Peyer's patch (tissue), 4 donors: ENCODE measurements around the gene NELFCD. TPM values are rescaled to one million over a fixed set of nuclear protein-coding genes. Genes with fewer than 3 reads are reported as not detected.

Experiments used
- DNase-seq, 3 donors: peaks; one replicate each; pipeline ENCODE4 v3.0.0-alpha.2; 2017 to 2019
- H3K27ac ChIP-seq, 4 donors: fragments of 200-600 bp; sonication (generic); one replicate each; pipeline ENCODE4 v1.5.1; 2016 to 2019
- H3K27me3 ChIP-seq, 2 donors: fragments of 200-600 bp; sonication (generic); one replicate each; pipeline ENCODE4 v1.5.1; 2019
- H3K36me3 ChIP-seq, 3 donors: fragments of 200-600 bp; sonication (generic); one replicate each; pipeline ENCODE4 v1.5.1; 2016 to 2019
- H3K4me1 ChIP-seq, 4 donors: fragments of 200-600 bp; sonication (generic); one replicate each; pipeline ENCODE4 v1.5.1; 2016 to 2019
- H3K4me3 ChIP-seq, 4 donors: fragments of 200-600 bp; sonication (generic); 1 replicate in 3 of 4; 2 replicates in 1 of 4; pipeline ENCODE4 v1.5.1; 2016 to 2019; ENCODE audit warnings: mild to moderate bottlenecking in 1 of 4
- H3K9me3 ChIP-seq, 4 donors: fragments of 200-600 bp; sonication (generic); one replicate each; pipeline ENCODE4 v1.5.1; 2016 to 2019; ENCODE audit warnings: mild to moderate bottlenecking in 1 of 4
- POLR2A ChIP-seq, 2 donors: fragments of 450-650 bp; IDR thresholded peaks; one replicate each; pipeline ENCODE4 v1.5.1; 2017; ENCODE audit warnings: antibody characterized with exemption in 2 of 2, mild to moderate bottlenecking in 2 of 2, moderate library complexity in 2 of 2
- total RNA-seq, 4 donors: library from RNA; depleted of rRNA; stranded (reverse); fragments of >200 nt; gene quantifications; one replicate each; pipeline ENCODE4 v1.1.0, GENCODE V29; 2016
- TF ChIP-seq, protein P1 (sequence below), 6 experiments: fragments of 450-650 bp in 4 of 6; fragments of 200-600 bp in 2 of 6; sonication (generic) in 1 of 6; IDR thresholded peaks; one replicate each; pipeline ENCODE4 v1.5.1; 2017 to 2019; ENCODE audit warnings: antibody characterized with exemption in 6 of 6, mild to moderate bottlenecking in 3 of 6, moderate library complexity in 1 of 6

Gene NELFCD
- total RNA-seq, 4 donors from 2014 or later: 39.6 to 98.2 (median 65.1) TPM

DNA sequence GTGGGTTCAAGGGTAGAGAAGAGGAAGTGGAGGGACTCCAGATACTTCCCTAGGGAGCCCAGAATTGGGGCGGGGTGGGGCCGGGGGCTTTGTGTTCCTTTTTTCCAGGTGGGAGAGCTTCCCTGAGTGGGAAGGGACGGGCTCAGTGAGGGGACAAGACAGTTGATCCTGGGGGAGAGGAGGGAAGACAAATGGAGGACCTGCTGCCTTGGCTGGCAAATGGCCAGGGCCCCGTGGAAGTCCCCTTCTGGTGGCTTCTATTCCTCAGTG lies 23.4 kb downstream of the NELFCD start:
- Histone ChIP-seq H3K27ac (peak overlapping the region; percentile 91 to 99 (median 94)), H3K36me3 (peaks cover 0 to 48% (median 0%) of the 10 kb centered on the region in 3 donors), H3K9me3 (no peaks in the 10 kb centered on the region), H3K4me3 (peak overlapping the region; percentile 66 to 88 (median 81)), H3K27me3 (no peaks in the 10 kb centered on the region), H3K4me1 (peaks cover 3 to 40% (median 28%) of the 10 kb centered on the region in 4 donors)
- DNase-seq: no peak
- TF ChIP-seq, protein P1, sequence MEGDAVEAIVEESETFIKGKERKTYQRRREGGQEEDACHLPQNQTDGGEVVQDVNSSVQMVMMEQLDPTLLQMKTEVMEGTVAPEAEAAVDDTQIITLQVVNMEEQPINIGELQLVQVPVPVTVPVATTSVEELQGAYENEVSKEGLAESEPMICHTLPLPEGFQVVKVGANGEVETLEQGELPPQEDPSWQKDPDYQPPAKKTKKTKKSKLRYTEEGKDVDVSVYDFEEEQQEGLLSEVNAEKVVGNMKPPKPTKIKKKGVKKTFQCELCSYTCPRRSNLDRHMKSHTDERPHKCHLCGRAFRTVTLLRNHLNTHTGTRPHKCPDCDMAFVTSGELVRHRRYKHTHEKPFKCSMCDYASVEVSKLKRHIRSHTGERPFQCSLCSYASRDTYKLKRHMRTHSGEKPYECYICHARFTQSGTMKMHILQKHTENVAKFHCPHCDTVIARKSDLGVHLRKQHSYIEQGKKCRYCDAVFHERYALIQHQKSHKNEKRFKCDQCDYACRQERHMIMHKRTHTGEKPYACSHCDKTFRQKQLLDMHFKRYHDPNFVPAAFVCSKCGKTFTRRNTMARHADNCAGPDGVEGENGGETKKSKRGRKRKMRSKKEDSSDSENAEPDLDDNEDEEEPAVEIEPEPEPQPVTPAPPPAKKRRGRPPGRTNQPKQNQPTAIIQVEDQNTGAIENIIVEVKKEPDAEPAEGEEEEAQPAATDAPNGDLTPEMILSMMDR (IDR thresholded peaks at IDR 0.05): no peak
- TF ChIP-seq POLR2A (IDR thresholded peaks at IDR 0.05): no peak

DNA sequence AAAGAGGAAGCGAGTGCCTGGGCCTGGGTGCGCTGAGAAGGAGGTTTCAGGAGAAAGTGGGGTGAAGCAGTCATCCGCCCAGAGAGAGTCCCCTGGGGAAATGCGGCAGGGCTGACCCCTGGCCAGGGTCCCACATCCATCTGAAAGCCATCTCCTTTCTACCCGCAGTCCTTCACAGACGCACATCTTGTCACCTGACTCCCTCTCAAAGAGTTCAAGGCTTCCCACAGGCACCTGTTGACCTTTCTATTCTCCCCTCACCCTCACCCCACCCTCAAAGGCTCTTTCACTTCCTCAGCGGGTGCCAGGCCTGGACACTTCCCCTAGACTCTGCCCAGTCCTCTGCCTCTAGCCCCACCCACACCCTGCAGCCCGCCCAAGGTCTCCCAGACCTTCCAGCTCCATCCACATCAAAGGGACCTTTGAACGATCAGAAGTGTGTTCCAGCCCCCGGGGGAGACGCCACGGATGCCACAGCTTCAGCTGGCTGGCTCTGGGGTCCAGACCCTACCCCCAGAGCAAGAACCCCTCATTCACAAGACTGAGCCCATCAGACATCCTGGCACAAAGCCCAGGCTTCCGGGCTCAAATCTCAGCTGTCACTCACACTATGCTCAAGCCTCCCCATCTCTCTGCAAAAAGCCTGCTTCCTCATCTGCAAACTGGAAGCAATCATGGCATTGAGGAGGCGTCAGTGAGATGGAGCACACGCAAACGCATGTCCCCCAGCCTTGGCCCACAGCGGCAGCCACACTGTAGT lies 23.9 kb downstream of the NELFCD start:
- Histone ChIP-seq H3K27me3 (no peaks in the 10 kb centered on the region), H3K36me3 (peaks cover 0 to 43% (median 0%) of the 10 kb centered on the region in 3 donors), H3K4me1 (peaks cover 3 to 40% (median 28%) of the 10 kb centered on the region in 4 donors), H3K27ac (peak overlapping the region; percentile 91 to 99 (median 94)), H3K4me3 (peak overlapping the region; percentile 66 to 88 (median 81)), H3K9me3 (no peaks in the 10 kb centered on the region)
- peak; percentile 84 to 92 (median 86) for DNase-seq
- TF ChIP-seq, protein P1 (IDR thresholded peaks at IDR 0.05): no peak
- peak in 1 of 2 donors; percentile 40 for TF ChIP-seq POLR2A (IDR thresholded peaks at IDR 0.05)

DNA sequence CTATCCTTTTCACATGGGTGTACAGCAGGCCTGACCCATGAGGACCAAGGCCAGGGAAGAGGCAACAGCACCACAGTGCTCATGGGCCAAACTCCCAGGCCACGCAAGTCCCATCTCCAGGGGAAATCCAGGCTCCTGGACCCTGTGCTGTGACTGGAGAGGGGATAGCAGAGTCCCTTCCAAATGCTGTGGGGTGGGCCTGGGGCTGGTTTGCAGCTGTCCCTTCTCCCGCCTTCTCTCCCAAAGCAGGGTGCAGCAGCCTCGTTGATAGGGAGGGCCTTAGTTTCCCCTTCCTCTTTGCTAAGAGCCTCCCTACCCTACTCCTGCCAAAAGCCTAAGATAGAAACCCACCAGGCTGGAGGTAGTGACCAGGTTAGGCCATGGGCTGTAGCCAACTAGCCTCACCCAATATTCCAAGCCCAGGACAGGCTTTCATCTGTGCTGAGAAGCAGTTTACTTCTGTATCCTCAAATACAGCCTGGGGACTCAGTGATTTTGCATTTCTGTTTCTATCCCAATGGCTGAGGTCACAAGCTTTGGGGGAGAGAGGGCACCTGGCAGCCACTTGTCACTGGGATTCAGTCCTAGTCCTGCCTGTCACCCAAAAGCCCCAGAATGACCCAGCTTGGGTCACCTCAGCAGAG lies 24.6 kb downstream of the NELFCD start:
- Histone ChIP-seq H3K4me1 (peaks cover 3 to 40% (median 28%) of the 10 kb centered on the region in 4 donors), H3K36me3 (peaks cover 0 to 36% (median 0%) of the 10 kb centered on the region in 3 donors), H3K27me3 (no peaks in the 10 kb centered on the region), H3K4me3 (peak overlapping the region; percentile 66 to 88 (median 81)), H3K27ac (peak overlapping the region; percentile 91 to 99 (median 94)), H3K9me3 (no peaks in the 10 kb centered on the region)
- no peak for DNase-seq
- no peak for TF ChIP-seq POLR2A (IDR thresholded peaks at IDR 0.05)
- TF ChIP-seq, protein P1 (IDR thresholded peaks at IDR 0.05): no peak

DNA sequence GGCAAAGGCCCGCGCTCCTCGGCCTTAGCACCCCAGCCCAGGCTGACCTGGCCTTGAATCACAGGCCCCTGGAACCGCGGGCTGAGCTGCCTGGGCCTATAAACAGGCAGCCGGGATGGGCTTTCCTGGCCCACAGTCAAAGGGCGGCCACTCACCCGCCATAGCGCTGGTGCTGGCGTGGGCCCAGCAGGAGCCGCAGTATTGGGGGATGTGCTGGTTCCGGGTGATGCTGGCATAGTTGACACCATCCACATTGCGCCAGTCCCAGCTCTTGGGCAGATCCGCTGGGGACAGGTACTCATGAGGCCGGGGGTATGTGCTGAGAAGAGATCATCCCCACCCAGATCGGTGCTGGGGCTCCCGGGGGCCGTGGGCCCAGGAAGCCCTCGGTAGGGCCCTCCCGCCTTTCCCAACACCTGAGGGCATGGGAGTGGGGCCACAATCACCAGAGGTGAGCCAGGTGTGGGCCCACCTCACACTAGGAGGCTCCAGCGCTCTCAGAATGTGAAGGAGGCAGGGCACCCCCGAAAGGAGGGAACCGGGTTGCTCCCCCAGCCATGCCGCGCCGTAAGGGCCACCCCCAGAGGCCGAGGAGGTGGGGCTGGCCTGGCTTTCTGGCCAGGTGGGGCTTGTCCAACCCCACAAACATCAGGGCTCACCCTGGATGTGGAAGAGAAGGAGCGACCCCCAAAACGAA lies 25.3 kb downstream of the NELFCD start:
- H3K4me1 ChIP-seq: peaks cover 3 to 40% (median 28%) of the 10 kb centered on the region in 4 donors
- DNase-seq: peak in 1 of 3 donors; percentile 61
- peak overlapping the region; percentile 66 to 88 (median 81) for H3K4me3 ChIP-seq
- no peaks in the 10 kb centered on the region for H3K9me3 ChIP-seq
- TF ChIP-seq, protein P1 (IDR thresholded peaks at IDR 0.05): no peak
- TF ChIP-seq POLR2A (IDR thresholded peaks at IDR 0.05): peak in 1 of 2 donors; percentile 20
- H3K36me3 ChIP-seq: peaks cover 0 to 29% (median 0%) of the 10 kb centered on the region in 3 donors
- no peaks in the 10 kb centered on the region for H3K27me3 ChIP-seq
- peak overlapping the region; percentile 91 to 99 (median 94) for H3K27ac ChIP-seq

DNA sequence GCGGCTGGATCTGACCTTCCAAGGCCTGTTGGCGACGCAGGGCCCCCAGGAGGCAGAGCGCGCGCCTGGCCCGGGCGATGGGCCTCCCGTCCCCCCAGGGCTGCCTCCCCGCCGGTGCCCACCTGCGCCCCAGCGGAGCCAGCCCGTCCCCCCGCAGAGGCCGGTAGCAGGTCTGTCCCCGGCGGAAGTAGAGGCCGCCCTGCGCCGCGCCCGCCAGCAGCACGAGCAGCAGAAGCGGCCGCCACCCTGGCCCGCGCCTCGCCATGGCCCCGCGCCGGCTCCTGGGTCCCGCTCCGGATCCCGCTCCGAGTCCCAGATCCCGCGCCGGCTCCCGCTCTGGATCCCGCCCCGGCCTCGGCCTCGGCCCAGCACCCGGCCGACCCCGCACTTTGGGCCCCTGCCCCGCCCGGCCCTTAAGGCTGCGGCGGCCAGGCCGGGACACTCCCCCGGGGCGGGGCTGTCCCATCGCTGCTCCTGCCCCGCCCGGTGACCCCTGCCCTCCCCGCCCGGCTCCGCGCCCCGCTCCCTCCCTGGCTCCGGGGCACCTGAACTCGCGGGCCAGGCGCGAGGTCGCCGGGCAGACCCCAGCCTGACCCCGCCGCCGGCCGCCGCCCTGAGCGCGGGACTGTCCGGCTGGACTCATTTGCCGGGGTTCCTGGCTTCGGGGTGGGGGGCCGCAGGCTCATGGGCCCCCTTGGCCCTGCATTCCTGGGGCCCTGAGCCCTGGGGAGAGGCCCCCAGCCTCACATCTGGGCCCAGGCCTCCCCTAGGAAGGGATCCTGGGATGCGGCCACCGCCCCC lies 26.0 kb downstream of the NELFCD start, which contains the start of gene CTSZ:
TSS of gene CTSZ (minus strand) at position 391 of the 801 bp plus-strand sequence. CDS start at position 265, 126 bp downstream.
- Histone ChIP-seq H3K4me3 (peak within 1 kb of the TSS; percentile 66 to 88 (median 81)), H3K27ac (peak within 1 kb of the TSS; percentile 91 to 99 (median 94)), H3K27me3 (no peaks in the 10 kb centered on the region), H3K4me1 (peaks cover 3 to 40% (median 28%) of the 10 kb centered on the region in 4 donors), H3K36me3 (peaks cover 0 to 21% (median 0%) of the 10 kb centered on the region in 3 donors), H3K9me3 (no peaks in the 10 kb centered on the region)
- TF ChIP-seq POLR2A (IDR thresholded peaks at IDR 0.05): peak; percentile 77 to 81
- TF ChIP-seq, protein P1 (IDR thresholded peaks at IDR 0.05): peak in 1 of 6 experiments; percentile 3
- DNase-seq: peak; percentile 68 to 90 (median 90)
